Endodermal cell (in vitro differentiated cells): ENCODE data around the gene CAP2. TPM values are rescaled to one million over a fixed set of nuclear protein-coding genes. Genes with fewer than 3 reads are reported as not detected.
A peak's percentile ranks its signal among the peaks of the same experiment; 100 is the strongest.

Source experiments
- DNase-seq: peaks from one replicate; pipeline ENCODE4 v3.0.0-alpha.2; 2017
- H3K27ac ChIP-seq: 2 replicates; pipeline ENCODE4 v1.5.1; 2013; ENCODE audit warnings: mild to moderate bottlenecking, low read depth, low read length, moderate library complexity
- H3K27me3 ChIP-seq: 2 replicates; pipeline ENCODE4 v1.6.1; 2013; ENCODE audit warnings: mild to moderate bottlenecking, low read length, moderate library complexity; ENCODE audit not compliant: insufficient read depth, control insufficient read depth, poor library complexity, severe bottlenecking
- H3K36me3 ChIP-seq: 2 replicates; pipeline ENCODE4 v1.7.0; 2013; ENCODE audit warnings: mild to moderate bottlenecking, low read length, moderate library complexity; ENCODE audit not compliant: control insufficient read depth, insufficient read depth
- H3K4me1 ChIP-seq: one replicate; pipeline ENCODE4 v1.7.0; 2013; ENCODE audit warnings: low read length; ENCODE audit not compliant: control insufficient read depth, insufficient read depth
- H3K4me3 ChIP-seq: 2 replicates; pipeline ENCODE4 v1.5.1; 2013; ENCODE audit warnings: mild to moderate bottlenecking, low read length, moderate library complexity
- H3K9ac ChIP-seq: 2 replicates; pipeline ENCODE4 v1.6.1; 2013; ENCODE audit warnings: mild to moderate bottlenecking, low read length, moderate library complexity; ENCODE audit not compliant: poor library complexity, severe bottlenecking; ENCODE audit errors: extremely low read depth
- H3K9me3 ChIP-seq: 2 replicates; pipeline ENCODE4 v1.6.1; 2013; ENCODE audit warnings: mild to moderate bottlenecking, low read length, moderate library complexity; ENCODE audit not compliant: control insufficient read depth
- H3K27ac Mint-ChIP-seq: 2 replicates; pipeline ENCODE4 v1.8.0; 2020; ENCODE audit warnings: mixed read lengths
- H3K27me3 Mint-ChIP-seq: 2 replicates; pipeline ENCODE4 v1.8.0; 2021; ENCODE audit warnings: mild to moderate bottlenecking, mixed read lengths; ENCODE audit not compliant: insufficient read depth
- H3K36me3 Mint-ChIP-seq: 2 replicates; pipeline ENCODE4 v1.8.0; 2020; ENCODE audit warnings: low read depth, mixed read lengths
- H3K4me1 Mint-ChIP-seq: 2 replicates; pipeline ENCODE4 v1.8.0; 2020; ENCODE audit warnings: mixed read lengths
- H3K4me3 Mint-ChIP-seq: 2 replicates; pipeline ENCODE4 v1.8.0; 2020; ENCODE audit warnings: mild to moderate bottlenecking, moderate library complexity, mixed read lengths
- H3K9me3 Mint-ChIP-seq: 2 replicates; pipeline ENCODE4 v1.8.0; 2020; ENCODE audit warnings: mild to moderate bottlenecking, mixed read lengths
- CTCF ChIP-seq: fragments of 200-600 bp; sonication (generic); conservative IDR thresholded peaks from 2 replicates; pipeline ENCODE4 v1.5.0; 2021; ENCODE audit warnings: antibody characterized with exemption, mild to moderate bottlenecking
- WGBS, 2 experiments: methylation state at CpG; one replicate each; pipeline versions ENCODE4 v1.1.5 to v1.1.7; 2013; ENCODE audit warnings: missing lambda C conversion rate in 2 of 2, mixed read lengths in 1 of 2; ENCODE audit not compliant: insufficient coverage in 1 of 2, insufficient read length in 1 of 2; 5-methylcytosine and 5-hydroxymethylcytosine counted together
- total RNA-seq, 2 donors: library from RNA; stranded (reverse); fragmentation: NEBNext Ultra II Directional in 1 of 2; extraction: Animal tissue kit (Norgen Biotek cat#: 25700) in 1 of 2; gene quantifications; 2 replicates in 1 of 2; 3 replicates in 1 of 2; pipeline ENCODE4 v1.2.1, GENCODE V29; 2021

Gene CAP2
- total RNA-seq, 2 donors from 2014 or later: 29.8 to 35.9 TPM

GRCh38 chr6:17588011-17588410 is 194.6 kb downstream of the CAP2 start:
- no peak overlapping the region for H3K27ac Mint-ChIP-seq
- H3K27me3 Mint-ChIP-seq: no peaks in the 10 kb centered on the region
- Histone ChIP-seq H3K9ac (no peak overlapping the region), H3K4me1 (no peaks in the 10 kb centered on the region), H3K9me3 (no peaks in the 10 kb centered on the region), H3K36me3 (no peaks in the 10 kb centered on the region), H3K27ac (no peak overlapping the region), H3K27me3 (no peaks in the 10 kb centered on the region), H3K4me3 (no peak overlapping the region)
- H3K9me3 Mint-ChIP-seq: no peaks in the 10 kb centered on the region
- H3K4me3 Mint-ChIP-seq: no peak overlapping the region
- no peak for TF ChIP-seq CTCF
- no peak for DNase-seq
- peaks cover 4% of the 10 kb centered on the region for H3K4me1 Mint-ChIP-seq
- H3K36me3 Mint-ChIP-seq: no peaks in the 10 kb centered on the region
- WGBS, 2 experiments: 91 to 94% methylated on average over 6 of the region's 6 CpGs

- WGBS, 2 experiments: 83 to 97% methylated on average over 4 to 5 of the region's 5 CpGs
- Mint-ChIP-seq H3K4me1 (peaks cover 4% of the 10 kb centered on the region), H3K27ac (peak overlapping the region; percentile 41), H3K36me3 (no peaks in the 10 kb centered on the region), H3K27me3 (no peaks in the 10 kb centered on the region), H3K9me3 (no peaks in the 10 kb centered on the region), H3K4me3 (no peak overlapping the region)
- Histone ChIP-seq H3K9me3 (no peaks in the 10 kb centered on the region), H3K36me3 (no peaks in the 10 kb centered on the region), H3K4me3 (no peak overlapping the region), H3K27ac (no peak overlapping the region), H3K4me1 (no peaks in the 10 kb centered on the region), H3K9ac (no peak overlapping the region), H3K27me3 (no peaks in the 10 kb centered on the region)
- no peak for DNase-seq
- no peak for TF ChIP-seq CTCF
Observed at GRCh38 chr6:17589406-17590096, 196.2 kb downstream of the CAP2 start.

- no peak overlapping the region for H3K27ac ChIP-seq
- no peaks in the 10 kb centered on the region for H3K9me3 Mint-ChIP-seq
- no peak for DNase-seq
- H3K27me3 Mint-ChIP-seq: no peaks in the 10 kb centered on the region
- no peaks in the 10 kb centered on the region for H3K4me1 ChIP-seq
- no peaks in the 10 kb centered on the region for H3K4me1 Mint-ChIP-seq
- H3K36me3 ChIP-seq: no peaks in the 10 kb centered on the region
- H3K36me3 Mint-ChIP-seq: no peaks in the 10 kb centered on the region
- WGBS, 2 experiments: 100% methylated on average over 1 of the region's 1 CpG
- no peak overlapping the region for H3K4me3 Mint-ChIP-seq
- H3K27ac Mint-ChIP-seq: no peak overlapping the region
- no peaks in the 10 kb centered on the region for H3K9me3 ChIP-seq
- no peak overlapping the region for H3K4me3 ChIP-seq
- no peaks in the 10 kb centered on the region for H3K27me3 ChIP-seq
- no peak for TF ChIP-seq CTCF
- H3K9ac ChIP-seq: no peak overlapping the region
Observed at GRCh38 chr6:17591287-17591686, 197.9 kb downstream of the CAP2 start.
